Lung (tissue), 12 donors: ENCODE data around the gene SPTSSA. TPM values are rescaled to one million over a fixed set of nuclear protein-coding genes. Genes with fewer than 3 reads are reported as not detected.

ENCODE experiments used
- ATAC-seq: fragments of 200-7000 bp; cut with Tn5 transposase; one replicate; pipeline ENCODE4 v1.9.1; 2020; ENCODE audit warnings: moderate number of reproducible peaks; ENCODE audit not compliant: insufficient read depth, low FRiP score
- DNase-seq, 3 donors: peaks; one replicate each; pipeline ENCODE4 v3.0.0-alpha.2; 2013 to 2017
- H3K27ac ChIP-seq, 2 donors: one replicate each; pipeline ENCODE4 v1.5.1; 2013; ENCODE audit warnings: mild to moderate bottlenecking in 2 of 2, moderate library complexity in 2 of 2, control low read depth in 1 of 2, inconsistent platforms in 1 of 2, low read depth in 1 of 2, low read length in 1 of 2
- H3K27me3 ChIP-seq, 3 donors: one replicate each; pipeline ENCODE4 v1.5.1; 2013; ENCODE audit warnings: low read length in 2 of 3; ENCODE audit not compliant: control insufficient read depth in 3 of 3, insufficient read depth in 3 of 3
- H3K36me3 ChIP-seq, 4 donors: one replicate each; pipeline ENCODE4 v1.5.1; 2013; ENCODE audit warnings: low read length in 4 of 4, mild to moderate bottlenecking in 1 of 4, moderate library complexity in 1 of 4; ENCODE audit not compliant: control insufficient read depth in 4 of 4, insufficient read depth in 4 of 4
- H3K4me1 ChIP-seq, 5 donors: one replicate each; pipeline ENCODE4 v1.5.1; 2013; ENCODE audit warnings: low read length in 5 of 5, mild to moderate bottlenecking in 2 of 5, moderate library complexity in 1 of 5; ENCODE audit not compliant: control insufficient read depth in 5 of 5, insufficient read depth in 5 of 5
- H3K4me3 ChIP-seq: one replicate; pipeline ENCODE4 v1.5.1; 2013; ENCODE audit warnings: mild to moderate bottlenecking, control low read depth, moderate library complexity
- H3K9ac ChIP-seq, 2 donors: one replicate each; pipeline ENCODE4 v1.5.1; 2013; ENCODE audit warnings: low read length in 2 of 2, control low read depth in 1 of 2; ENCODE audit not compliant: insufficient read depth in 1 of 2
- H3K9me3 ChIP-seq, 4 donors: one replicate each; pipeline ENCODE4 v1.5.1; 2013; ENCODE audit warnings: low read length in 3 of 4, mild to moderate bottlenecking in 1 of 4, moderate library complexity in 1 of 4; ENCODE audit not compliant: control insufficient read depth in 4 of 4, insufficient read depth in 3 of 4
- CTCF ChIP-seq: IDR thresholded peaks from 2 replicates; pipeline ENCODE4 v1.5.1; 2012; ENCODE audit warnings: mild to moderate bottlenecking; ENCODE audit errors: control extremely low read depth, extremely low read depth
- WGBS, 2 donors: extraction: QIAGEN DNeasy Blood & Tissue Kit; methylation state at CpG; one replicate each; pipeline ENCODE4 v1.1.7; 2013; 5-methylcytosine and 5-hydroxymethylcytosine counted together
- polyA plus RNA-seq, 2 donors: library from polyadenylated mRNA; stranded (reverse); fragments of 200-250 nt; gene quantifications; one replicate each; pipeline ENCODE4 v1.2.1, GENCODE V29; 2013
- total RNA-seq, 2 donors: library from RNA; depleted of rRNA in 1 of 2; stranded (reverse); fragments of >200 nt in 1 of 2; gene quantifications; one replicate each; pipeline ENCODE4 v1.2.1, GENCODE V29; 2014 to 2021
- donor health status: control.
- donor health status: control.
- donor health status: Bipolar disorder and iron deficiency.
- donor health status: healthy.
- donor health status: DM: yes; HTN: yes; CAD: no.

SPTSSA gene
- total and polyA plus RNA-seq, 4 donors: 51.8 to 92.5 (median 78.0) TPM

- no peak overlapping the region for H3K27ac ChIP-seq
- DNase-seq: no peak
- WGBS, 2 donors: 92 to 96% methylated on average over 2 of the region's 2 CpGs
- no peak for ATAC-seq
- H3K4me3 ChIP-seq: no peak overlapping the region
- no peaks in the 10 kb centered on the region for H3K9me3 ChIP-seq
- H3K27me3 ChIP-seq: no peaks in the 10 kb centered on the region
- H3K36me3 ChIP-seq: no peaks in the 10 kb centered on the region
- H3K4me1 ChIP-seq: no peaks in the 10 kb centered on the region
- H3K9ac ChIP-seq: no peak overlapping the region
- TF ChIP-seq CTCF: no peak
These were observed 12.2 kb upstream of the SPTSSA start for GRCh38 chr14:34474187-34474679.

- H3K27me3 ChIP-seq: no peaks in the 10 kb centered on the region
- H3K4me1 ChIP-seq: no peaks in the 10 kb centered on the region
- no peak overlapping the region for H3K27ac ChIP-seq
- H3K9ac ChIP-seq: no peak overlapping the region
- no peak overlapping the region for H3K4me3 ChIP-seq
- DNase-seq: no peak
- ATAC-seq: no peak
- H3K36me3 ChIP-seq: no peaks in the 10 kb centered on the region
- no peaks in the 10 kb centered on the region for H3K9me3 ChIP-seq
- WGBS, 2 donors: 83 to 87% methylated on average over 6 of the region's 6 CpGs
- no peak for TF ChIP-seq CTCF
These were observed 10.8 kb upstream of the SPTSSA start for GRCh38 chr14:34472706-34473279.

GRCh38 chr14:34470319-34470718 is 8.3 kb upstream of the SPTSSA start:
- Histone ChIP-seq H3K4me1 (no peaks in the 10 kb centered on the region), H3K36me3 (no peaks in the 10 kb centered on the region), H3K27me3 (no peaks in the 10 kb centered on the region), H3K4me3 (no peak overlapping the region), H3K9me3 (no peaks in the 10 kb centered on the region), H3K27ac (no peak overlapping the region), H3K9ac (no peak overlapping the region)
- ATAC-seq: no peak
- no peak for DNase-seq
- TF ChIP-seq CTCF: no peak

DNA sequence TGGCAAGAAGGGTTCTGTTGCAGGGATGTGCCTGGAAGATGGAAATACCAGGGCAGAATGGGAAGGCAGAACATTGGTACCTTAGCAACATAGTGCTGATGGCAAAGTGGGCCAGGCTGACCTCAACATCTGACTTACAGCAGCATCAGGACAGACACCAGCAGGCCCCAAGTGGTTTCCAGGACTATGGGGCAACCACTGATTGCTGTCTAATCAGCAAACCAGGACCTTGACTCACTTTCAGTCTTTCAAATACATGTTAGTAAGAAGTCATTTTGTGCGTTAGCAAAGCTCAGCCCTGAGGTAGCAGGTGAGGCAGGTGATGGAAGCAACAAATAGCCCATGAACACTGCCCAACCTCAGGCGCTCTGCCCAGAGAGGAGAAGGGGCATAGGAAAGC is 4.7 kb upstream of the SPTSSA start:
- TF ChIP-seq CTCF: no peak
- Histone ChIP-seq H3K9ac (no peak overlapping the region), H3K27me3 (no peaks in the 10 kb centered on the region), H3K4me3 (no peak overlapping the region), H3K9me3 (no peaks in the 10 kb centered on the region), H3K27ac (no peak overlapping the region), H3K36me3 (no peaks in the 10 kb centered on the region), H3K4me1 (peaks cover 0 to 4% (median 0%) of the 10 kb centered on the region in 5 donors)
- DNase-seq (no peak), ATAC-seq (no peak)
- 98 to 100% methylated on average over 2 of the region's 2 CpGs for WGBS, 2 donors
